GM23338 (cell line): ENCODE results near the gene KRT222. TPM values are rescaled to one million over a fixed set of nuclear protein-coding genes. Genes with fewer than 3 reads are reported as not detected.
A peak's percentile ranks its signal among the peaks of the same experiment; 100 is the strongest.

ENCODE experiments used
- ATAC-seq: fragments of 200-7000 bp; cut with Tn5 transposase; 3 replicates; pipeline ENCODE4 v1.9.1; 2020
- DNase-seq: peaks from one replicate; pipeline ENCODE4 v3.0.0-alpha.2; 2015; ENCODE audit warnings: low spot score
- H2AFZ ChIP-seq: fragments of 200-600 bp; sonication (generic); 2 replicates; pipeline ENCODE4 v1.8.0; 2016; ENCODE audit warnings: antibody characterized with exemption, mild to moderate bottlenecking, moderate library complexity
- H3F3A ChIP-seq: fragments of 200-600 bp; sonication (generic); replicated peaks from 2 replicates; pipeline ENCODE4 v1.8.0; 2017; ENCODE audit warnings: antibody characterized with exemption, mixed run types, low read depth
- H3K27ac ChIP-seq: fragments of 200-600 bp; sonication (generic); 2 replicates; pipeline ENCODE4 v1.6.1; 2016; ENCODE audit warnings: low read depth
- H3K27me3 ChIP-seq: fragments of 200-600 bp; sonication (generic); 2 replicates; pipeline ENCODE4 v1.8.0; 2016; ENCODE audit warnings: mild to moderate bottlenecking, mixed run types, moderate library complexity; ENCODE audit not compliant: insufficient read depth
- H3K36me3 ChIP-seq: fragments of 200-600 bp; sonication (generic); 2 replicates; pipeline ENCODE4 v1.8.0; 2016; ENCODE audit warnings: mild to moderate bottlenecking; ENCODE audit not compliant: insufficient read depth
- H3K4me1 ChIP-seq: fragments of 200-600 bp; sonication (generic); 2 replicates; pipeline ENCODE4 v1.8.0; 2016; ENCODE audit warnings: mild to moderate bottlenecking, moderate library complexity; ENCODE audit not compliant: insufficient read depth
- H3K4me2 ChIP-seq: fragments of 200-600 bp; sonication (generic); 2 replicates; pipeline ENCODE4 v1.7.1; 2017; ENCODE audit warnings: mixed run types
- H3K4me3 ChIP-seq: fragments of 200-600 bp; sonication (generic); 2 replicates; pipeline ENCODE4 v1.6.1; 2016; ENCODE audit warnings: mixed run types
- H3K79me2 ChIP-seq: fragments of 200-600 bp; sonication (generic); replicated peaks from 2 replicates; pipeline ENCODE4 v1.8.0; 2017; ENCODE audit warnings: mild to moderate bottlenecking; ENCODE audit not compliant: insufficient read depth
- H3K9me2 ChIP-seq: fragments of 200-600 bp; sonication (generic); 2 replicates; pipeline ENCODE4 v1.8.0; 2017; ENCODE audit not compliant: insufficient read depth
- H4K20me1 ChIP-seq: fragments of 200-600 bp; sonication (generic); replicated peaks from 2 replicates; pipeline ENCODE4 v1.8.0; 2017; ENCODE audit warnings: mild to moderate bottlenecking; ENCODE audit not compliant: insufficient read depth
- H3K27ac Mint-ChIP-seq: 2 replicates; pipeline ENCODE4 v1.8.0; 2020; ENCODE audit warnings: inconsistent platforms, mild to moderate bottlenecking, moderate library complexity, mixed read lengths
- H3K27me3 Mint-ChIP-seq: 3 replicates; pipeline ENCODE4 v1.8.0; 2022; ENCODE audit warnings: low read depth, mild to moderate bottlenecking, moderate library complexity, mixed read lengths, inconsistent platforms; ENCODE audit not compliant: insufficient read depth, poor library complexity
- H3K36me3 Mint-ChIP-seq: 3 replicates; pipeline ENCODE4 v1.8.0; 2021; ENCODE audit warnings: low read depth, mild to moderate bottlenecking, inconsistent platforms, moderate library complexity, mixed read lengths
- H3K4me1 Mint-ChIP-seq: 3 replicates; pipeline ENCODE4 v1.8.0; 2020; ENCODE audit warnings: mild to moderate bottlenecking, inconsistent platforms, mixed read lengths
- H3K4me3 Mint-ChIP-seq: 3 replicates; pipeline ENCODE4 v1.8.0; 2021; ENCODE audit warnings: moderate library complexity, mild to moderate bottlenecking, inconsistent platforms, mixed read lengths
- H3K9me3 Mint-ChIP-seq: 3 replicates; pipeline ENCODE4 v1.8.0; 2020; ENCODE audit warnings: moderate library complexity, mild to moderate bottlenecking, inconsistent platforms, mixed read lengths
- CREB1 ChIP-seq: fragments of 250-450 bp; sonication (Bioruptor Pico); IDR thresholded peaks from 2 replicates; pipeline ENCODE4 v1.5.0; 2020; ENCODE audit warnings: low read depth, mild to moderate bottlenecking, moderate library complexity
- ETS1 ChIP-seq: IDR thresholded peaks from 2 replicates; pipeline ENCODE4 v1.6.1; 2016; ENCODE audit warnings: antibody characterized with exemption
- EZH2 ChIP-seq: fragments of 200-600 bp; sonication (generic); IDR thresholded peaks from one replicate; pipeline ENCODE4 v1.8.0; 2017; ENCODE audit warnings: antibody characterized with exemption, mild to moderate bottlenecking, low read depth; ENCODE audit not compliant: unreplicated experiment
- NANOG ChIP-seq: IDR thresholded peaks from 2 replicates; pipeline ENCODE4 v1.6.1; 2016; ENCODE audit warnings: antibody characterized with exemption, borderline replicate concordance
- POLR2AphosphoS5 ChIP-seq: IDR thresholded peaks from 2 replicates; pipeline ENCODE4 v1.6.1; 2016; ENCODE audit warnings: antibody characterized with exemption, low read depth
- ZNF114 ChIP-seq: fragments of 250-450 bp; sonication (Bioruptor Pico); IDR thresholded peaks from 2 replicates; pipeline ENCODE4 v1.5.0; 2020; ENCODE audit warnings: mild to moderate bottlenecking, moderate library complexity
- ZNF331 ChIP-seq: fragments of 250-450 bp; sonication (Bioruptor Pico); IDR thresholded peaks from 2 replicates; pipeline ENCODE4 v1.5.0; 2020; ENCODE audit warnings: low read depth, mild to moderate bottlenecking, moderate library complexity
- ZNF462 ChIP-seq: fragments of 250-450 bp; sonication (Bioruptor Pico); IDR thresholded peaks from 2 replicates; pipeline ENCODE4 v1.5.0; 2020; ENCODE audit warnings: mild to moderate bottlenecking, moderate library complexity
- polyA plus RNA-seq: library from polyadenylated mRNA; unstranded; fragments of >200 nt; fragmentation: Nextera tagmentation; extraction: Ambion mirVana; gene quantifications from 2 replicates; pipeline ENCODE4 v1.2.1, GENCODE V29; 2016
- total RNA-seq: library from RNA; depleted of rRNA; stranded (reverse); fragments of >200 nt; shearing (Covaris generic); gene quantifications from 2 replicates; pipeline ENCODE4 v1.2.3, GENCODE V29; 2014

KRT222 gene
- total and polyA plus RNA-seq, 2 experiments from 2014 or later, result not detected

GRCh38 chr17:40678902-40679522, 14.0 kb upstream of the KRT222 start (continued):
- TF ChIP-seq ZNF462 (CRISPR knock-in tag), result no peak

- no peaks in the 10 kb centered on the region for H4K20me1 ChIP-seq
- no peak overlapping the region for H3K4me2 ChIP-seq
- no peak for ATAC-seq
- no peaks in the 10 kb centered on the region for H3K9me2 ChIP-seq
- no peaks in the 10 kb centered on the region for H3K36me3 ChIP-seq
- H3K27ac ChIP-seq, result no peak overlapping the region
- no peak overlapping the region for H3K4me3 ChIP-seq
- no peaks in the 10 kb centered on the region for H3K27me3 ChIP-seq
- Mint-ChIP-seq H3K4me1 (peaks cover 6% of the 10 kb centered on the region; the same call in 2 of the 3 replicates), H3K27ac (no peak overlapping the region), H3K4me3 (no peak overlapping the region), H3K36me3 (no peaks in the 10 kb centered on the region), H3K27me3 (peaks cover 4% of the 10 kb centered on the region), H3K9me3 (no peaks in the 10 kb centered on the region)
- H3K4me1 ChIP-seq, result peaks cover 4% of the 10 kb centered on the region; the same call in 1 of the 2 replicates
- no peaks in the 10 kb centered on the region for H3K79me2 ChIP-seq
- TF ChIP-seq ZNF114 (no peak), ZNF331 (CRISPR knock-in tag) (no peak), NANOG (no peak), CREB1 (no peak), ETS1 (no peak), ZNF462 (CRISPR knock-in tag) (no peak), POLR2AphosphoS5 (no peak), EZH2 (no peak)
- DNase-seq, result peak; percentile 21
- H3F3A ChIP-seq, result no peaks in the 10 kb centered on the region
- H2AFZ ChIP-seq, result no peak overlapping the region
Measured at GRCh38 chr17:40675905-40676304, 10.9 kb upstream of the KRT222 start.
